ENCODE data around the gene APC2.

Gene APC2

GRCh38 chr19:1482361-1483130 lies 32.6 kb downstream of the APC2 start:
- no peak for DNase-seq

DNA sequence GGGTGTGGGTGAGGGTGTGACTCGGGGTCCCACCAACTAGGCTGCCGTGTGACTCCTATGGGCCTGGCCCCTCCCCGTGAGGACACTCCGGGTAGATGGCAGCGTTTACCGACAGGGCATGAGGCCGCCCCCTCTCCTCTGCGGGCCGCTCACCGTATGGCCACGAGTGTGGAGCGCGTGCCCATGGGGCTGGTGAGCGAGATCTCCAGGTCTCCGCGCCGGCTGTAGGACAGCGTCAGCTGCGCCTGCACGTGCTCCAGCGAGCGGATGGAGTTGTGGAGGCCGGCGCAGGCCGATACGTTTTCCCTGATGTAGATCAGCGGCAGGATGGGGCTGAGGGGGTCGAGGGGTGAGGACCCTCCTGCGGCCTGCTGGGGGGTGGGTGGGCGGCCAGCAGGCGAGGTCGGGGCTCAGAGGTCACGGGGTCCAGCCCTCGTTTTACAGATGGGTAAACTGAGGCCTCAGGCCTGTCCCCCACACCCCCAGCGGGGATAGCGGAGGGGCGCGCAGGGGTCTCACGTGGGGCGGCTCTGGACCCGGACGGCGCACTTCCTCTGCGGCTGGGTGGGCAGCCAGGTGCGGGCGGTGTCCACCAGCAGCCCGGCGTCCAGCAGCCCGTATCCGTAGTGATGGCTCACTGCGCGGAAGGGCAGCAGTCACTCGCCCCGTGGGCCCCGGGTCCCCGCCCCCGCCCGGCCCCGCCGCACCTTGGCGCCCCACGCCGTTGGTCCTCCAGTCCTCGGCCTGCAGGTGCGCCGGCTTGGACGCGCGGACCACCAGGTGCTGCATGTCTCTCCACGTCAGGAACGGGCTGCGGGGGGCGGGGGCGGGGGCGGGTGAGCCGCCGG lies 33.4 kb downstream of the APC2 start:
- DNase-seq, result no peak

- no peak for DNase-seq
Observed at GRCh38 chr19:1483979-1484428, 34.1 kb downstream of the APC2 start.

GRCh38 chr19:1486720-1487575 lies 37.0 kb downstream of the APC2 start:
- DNase-seq, result no peak

DNA sequence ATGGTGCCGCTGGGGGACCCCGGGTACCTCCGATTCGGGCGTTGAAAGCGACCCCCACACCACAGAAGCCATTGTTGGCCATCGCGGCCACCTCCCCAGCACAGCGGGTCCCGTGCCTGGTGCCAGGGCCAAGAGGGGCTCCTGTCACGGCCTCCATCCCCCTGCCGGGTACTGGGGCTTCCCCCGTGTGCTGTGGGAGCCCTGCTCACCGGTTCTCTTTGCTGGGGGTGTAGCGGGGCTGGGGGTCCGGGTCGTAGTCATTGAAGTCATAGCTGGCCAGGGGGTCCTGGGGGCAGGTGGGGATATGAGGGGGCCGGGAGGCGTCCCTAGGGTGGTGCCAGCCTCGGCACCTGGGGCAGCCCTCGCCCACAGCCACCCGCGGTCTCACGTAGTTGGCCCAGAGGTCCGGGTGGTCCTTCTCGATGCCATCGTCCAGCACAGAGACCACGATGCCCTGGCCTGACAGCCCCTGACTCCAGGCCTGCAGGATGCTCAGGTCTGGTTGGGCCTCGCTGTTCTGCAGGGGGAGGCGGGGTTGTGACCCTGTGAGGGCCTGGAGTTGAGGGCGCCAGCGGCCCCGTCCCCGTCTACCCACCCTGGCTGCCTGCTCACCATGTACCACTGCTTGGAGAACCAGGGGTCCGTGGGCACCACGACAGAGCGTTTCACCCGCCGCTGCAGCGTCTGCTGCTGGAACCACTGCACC lies 37.8 kb downstream of the APC2 start:
- DNase-seq, result no peak

GRCh38 chr19:1488282-1488601 lies 38.3 kb downstream of the APC2 start:
- no peak for DNase-seq

DNA sequence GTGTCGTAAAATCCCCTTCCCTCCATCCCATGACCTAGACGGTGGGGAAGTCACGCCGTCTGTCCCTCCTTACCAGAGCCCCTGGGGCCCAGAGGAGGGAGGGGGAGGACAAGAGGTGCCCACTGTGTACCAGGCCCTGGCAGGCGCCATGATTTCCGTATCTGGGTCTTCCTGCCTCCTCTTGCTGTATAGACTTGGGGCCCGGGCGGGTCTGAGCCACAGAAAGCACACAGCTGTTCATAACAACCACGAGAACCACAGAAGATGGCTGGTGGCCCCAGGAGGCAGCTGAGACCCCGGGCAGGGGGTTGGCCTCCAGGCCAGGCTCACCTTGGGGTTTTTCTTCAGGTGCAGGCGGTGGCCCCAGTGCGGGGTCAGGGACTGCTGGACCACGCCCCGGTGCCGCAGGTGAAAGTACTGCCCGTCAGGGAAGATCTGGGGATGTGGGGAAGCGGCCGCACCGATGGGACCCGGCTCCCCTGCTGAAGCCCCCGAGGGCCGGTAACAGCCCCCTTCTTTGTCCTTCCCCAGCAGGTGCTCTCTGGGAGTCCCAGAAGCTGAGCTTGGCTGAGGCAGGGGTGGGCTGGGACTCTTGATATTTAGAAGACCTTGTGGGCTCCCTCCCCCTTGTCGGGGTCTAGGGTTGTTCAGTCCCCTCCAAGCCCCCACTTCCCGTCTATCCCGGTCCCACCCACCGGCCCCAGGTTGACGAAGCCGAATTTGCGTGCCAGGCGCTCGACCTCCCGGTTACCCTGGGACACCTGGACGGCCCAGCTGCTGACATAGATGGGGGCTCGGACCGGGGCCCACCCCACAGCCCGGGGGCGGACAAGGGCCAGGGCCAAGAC lies 39.8 kb downstream of the APC2 start:
- DNase-seq, result no peak

DNA sequence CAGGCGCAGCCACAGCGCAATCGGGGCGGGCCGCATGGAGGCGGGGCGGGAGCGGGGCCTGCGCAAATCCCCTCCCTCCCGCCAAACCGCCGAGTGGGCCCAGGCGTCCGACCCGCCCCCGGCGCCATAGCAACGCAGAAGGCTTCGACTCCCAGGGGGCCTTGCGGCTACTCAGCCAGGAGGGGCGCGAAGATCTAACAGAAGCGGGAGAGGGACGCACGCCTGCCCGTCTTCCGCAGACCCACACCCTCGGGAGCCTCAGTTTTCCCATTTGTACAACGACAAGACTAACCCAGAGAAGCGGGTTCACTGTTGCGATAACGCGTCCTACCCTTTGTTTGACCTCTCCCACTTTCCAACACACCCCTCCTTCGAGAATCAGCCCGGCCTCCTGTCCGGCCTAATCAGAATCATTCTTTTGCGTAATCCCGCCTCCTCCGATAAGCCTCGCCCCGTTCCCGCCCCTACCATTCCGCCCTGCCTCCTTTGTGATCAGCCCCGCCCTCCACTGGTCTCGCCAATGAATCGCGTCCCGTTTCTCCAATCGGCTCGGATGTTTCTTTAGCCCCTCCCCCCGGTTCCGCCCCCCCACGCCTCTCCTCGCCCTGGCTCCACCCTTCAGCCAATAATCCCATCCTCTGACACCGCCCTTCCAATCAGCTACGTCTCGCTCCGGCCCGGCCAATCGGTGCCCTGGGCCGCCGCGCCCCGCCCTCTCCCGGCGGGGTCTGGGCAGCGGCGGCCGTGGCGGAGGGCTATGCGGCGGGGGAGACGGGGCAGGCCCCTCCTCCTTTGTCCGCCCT lies 40.6 kb downstream of the APC2 start, which contains the start of gene PCSK4:
Gene PCSK4 (minus strand): TSS at position 40 of the 803 bp plus-strand sequence. CDS start 4 bp downstream, at position 36.
- peak; percentile 99 for DNase-seq

DNA sequence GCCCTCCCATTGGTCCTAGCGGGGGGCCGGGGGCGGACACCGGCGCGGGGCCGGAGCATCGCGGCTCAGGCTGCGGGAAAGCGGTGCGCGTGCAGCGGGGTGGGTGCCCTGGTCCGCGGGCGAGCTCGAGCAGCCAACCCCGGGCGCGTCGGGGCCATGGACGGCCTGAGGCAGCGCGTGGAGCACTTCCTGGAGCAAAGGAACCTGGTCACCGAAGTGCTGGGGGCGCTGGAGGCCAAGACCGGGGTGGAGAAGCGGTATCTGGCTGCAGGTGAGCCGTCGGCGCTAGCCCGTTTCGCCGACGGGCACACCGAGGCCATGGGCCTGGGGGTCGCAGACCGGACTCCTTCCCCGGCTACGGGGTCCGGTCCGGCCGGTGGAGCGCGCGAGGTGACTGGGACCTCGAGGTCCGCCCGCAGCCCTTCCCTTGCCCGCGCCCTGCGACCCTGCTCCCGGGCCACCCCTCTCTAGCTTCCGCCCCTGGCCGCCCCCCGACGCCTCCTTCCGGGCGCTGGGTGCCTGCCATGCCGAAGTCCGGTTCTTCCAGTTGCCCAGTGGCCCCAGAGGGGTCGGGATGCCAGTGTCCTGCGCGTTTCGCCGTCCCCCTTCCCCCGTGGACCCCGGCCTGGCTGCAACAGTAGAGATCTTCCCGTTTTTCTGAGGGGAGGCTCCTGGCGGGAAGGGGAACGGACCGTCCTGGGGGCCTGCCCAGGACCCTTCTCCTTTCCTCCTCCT lies 41.4 kb downstream of the APC2 start, which contains the start of gene REEP6:
Gene REEP6 (plus strand): TSS at position 68 of the 735 bp plus-strand sequence. CDS start 89 bp downstream, at position 157.
- DNase-seq, result no peak

DNA sequence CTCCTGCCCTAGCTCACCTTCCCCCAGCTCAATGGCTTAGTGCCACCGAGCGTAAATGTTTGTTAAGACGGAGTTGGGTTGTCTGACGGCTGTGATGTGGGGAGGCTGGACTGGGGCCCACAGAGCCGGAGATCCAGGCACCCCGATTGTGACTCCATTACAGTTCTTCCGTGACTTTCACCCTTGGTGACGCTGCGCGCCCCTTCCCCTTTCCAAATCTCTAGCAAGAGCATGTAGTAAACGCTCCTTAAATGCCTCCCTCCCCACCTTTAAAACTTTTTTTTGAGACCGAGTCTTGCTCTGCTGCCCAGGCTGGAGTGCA lies 41.9 kb downstream of the APC2 start:
- DNase-seq, result no peak

DNA sequence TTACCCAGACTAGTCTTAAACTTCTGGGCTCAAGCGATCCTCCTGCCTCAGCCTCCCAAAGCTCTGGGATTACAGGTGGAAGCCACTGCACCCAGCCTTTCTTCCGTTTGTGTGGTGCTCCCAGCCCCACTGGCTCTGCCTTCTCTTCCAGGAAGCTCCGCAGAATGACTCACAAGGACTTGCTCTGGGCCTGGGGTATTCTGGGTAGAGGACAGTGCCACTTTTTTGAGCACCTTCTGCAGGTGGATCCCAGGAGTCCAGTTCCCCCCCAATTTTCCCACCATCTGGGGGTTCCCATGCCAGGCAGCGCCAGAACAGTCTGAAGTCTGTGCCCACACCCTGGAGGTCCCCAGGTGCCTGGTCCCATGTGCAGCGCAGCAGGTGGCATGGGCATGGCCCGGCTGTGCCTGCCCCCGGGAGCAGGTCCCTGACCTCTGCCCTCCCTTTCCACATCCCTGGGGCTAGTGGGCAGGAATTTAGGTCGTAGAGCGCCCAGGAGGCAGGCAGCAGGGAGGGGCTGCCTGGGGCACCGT lies 42.6 kb downstream of the APC2 start:
- no peak for DNase-seq

DNA sequence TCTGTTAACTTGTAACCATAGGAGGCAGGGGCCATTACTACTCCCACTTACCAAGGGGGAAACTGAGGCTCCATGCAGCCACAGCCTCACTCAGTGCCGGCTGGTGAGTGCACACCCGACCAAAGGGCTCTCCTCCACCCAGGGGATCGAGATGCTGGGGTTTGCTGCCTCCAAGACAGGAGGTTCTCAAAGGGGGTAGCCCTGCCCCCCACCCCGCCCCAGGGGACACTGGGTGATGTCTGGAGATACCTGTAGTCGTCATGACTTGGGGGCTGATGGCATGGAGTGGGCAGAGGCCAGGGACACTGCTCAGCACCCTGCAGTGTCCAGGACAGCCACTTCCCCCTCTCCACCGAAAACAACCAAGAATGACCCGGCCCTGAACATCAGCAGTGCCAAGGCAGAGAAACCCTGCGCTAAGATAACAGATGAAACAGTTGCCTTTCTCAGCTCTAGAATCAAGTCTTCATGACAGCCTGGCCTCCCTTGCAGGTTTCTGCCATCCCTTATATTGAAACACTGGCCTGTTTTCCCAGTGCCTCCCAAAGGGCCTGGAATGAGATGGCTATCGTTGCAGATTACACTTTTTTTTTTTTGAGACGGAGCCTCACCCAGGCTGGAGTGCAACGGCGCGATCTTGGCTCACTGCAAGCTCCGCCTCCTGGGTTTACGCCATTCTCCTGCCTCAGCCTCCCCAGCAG lies 44.3 kb downstream of the APC2 start:
- no peak for DNase-seq

- DNase-seq, result no peak
Observed at GRCh38 chr19:1495051-1495798, 45.3 kb downstream of the APC2 start.

DNA sequence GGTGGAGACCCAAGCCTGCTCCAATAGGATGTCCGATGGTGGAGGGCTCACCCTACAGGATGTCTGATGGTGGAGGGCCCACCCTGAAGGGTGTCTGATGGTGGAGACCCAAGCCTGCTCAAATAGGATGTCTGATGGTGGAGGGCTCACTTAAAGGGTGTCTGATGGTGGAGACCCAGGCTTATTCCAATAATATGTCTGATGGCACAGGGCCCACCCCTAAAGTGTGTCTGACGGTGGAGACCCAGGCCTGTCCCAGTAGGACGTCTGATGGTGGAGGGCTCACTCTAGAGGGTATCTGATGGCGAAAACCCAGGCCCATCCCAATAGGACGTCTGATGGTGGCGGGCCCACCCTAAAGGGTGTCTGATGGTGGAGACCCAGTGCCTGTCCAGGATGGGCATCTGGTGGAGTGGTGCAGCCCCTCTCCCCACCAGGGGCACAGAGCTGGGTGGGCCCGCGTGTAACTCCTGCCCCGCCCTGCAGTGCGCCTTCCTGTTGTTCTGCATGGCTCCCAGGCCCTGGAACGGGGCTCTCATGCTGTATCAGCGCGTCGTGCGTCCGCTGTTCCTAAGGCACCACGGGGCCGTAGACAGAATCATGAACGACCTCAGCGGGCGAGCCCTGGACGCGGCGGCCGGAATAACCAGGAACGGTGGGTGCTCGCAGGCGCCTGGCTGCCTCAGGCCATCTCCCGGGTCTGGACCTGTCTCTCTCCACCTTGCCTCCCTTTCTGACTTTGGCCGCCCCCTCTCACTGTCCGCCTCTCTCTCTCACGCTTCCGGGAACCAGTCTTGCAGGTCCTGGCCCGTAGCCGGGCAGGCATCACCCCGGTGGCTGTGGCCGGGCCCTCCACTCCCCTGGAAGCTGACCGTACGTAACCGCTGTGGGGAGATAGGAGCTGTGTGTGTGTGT lies 46.1 kb downstream of the APC2 start:
- DNase-seq, result no peak

DNA sequence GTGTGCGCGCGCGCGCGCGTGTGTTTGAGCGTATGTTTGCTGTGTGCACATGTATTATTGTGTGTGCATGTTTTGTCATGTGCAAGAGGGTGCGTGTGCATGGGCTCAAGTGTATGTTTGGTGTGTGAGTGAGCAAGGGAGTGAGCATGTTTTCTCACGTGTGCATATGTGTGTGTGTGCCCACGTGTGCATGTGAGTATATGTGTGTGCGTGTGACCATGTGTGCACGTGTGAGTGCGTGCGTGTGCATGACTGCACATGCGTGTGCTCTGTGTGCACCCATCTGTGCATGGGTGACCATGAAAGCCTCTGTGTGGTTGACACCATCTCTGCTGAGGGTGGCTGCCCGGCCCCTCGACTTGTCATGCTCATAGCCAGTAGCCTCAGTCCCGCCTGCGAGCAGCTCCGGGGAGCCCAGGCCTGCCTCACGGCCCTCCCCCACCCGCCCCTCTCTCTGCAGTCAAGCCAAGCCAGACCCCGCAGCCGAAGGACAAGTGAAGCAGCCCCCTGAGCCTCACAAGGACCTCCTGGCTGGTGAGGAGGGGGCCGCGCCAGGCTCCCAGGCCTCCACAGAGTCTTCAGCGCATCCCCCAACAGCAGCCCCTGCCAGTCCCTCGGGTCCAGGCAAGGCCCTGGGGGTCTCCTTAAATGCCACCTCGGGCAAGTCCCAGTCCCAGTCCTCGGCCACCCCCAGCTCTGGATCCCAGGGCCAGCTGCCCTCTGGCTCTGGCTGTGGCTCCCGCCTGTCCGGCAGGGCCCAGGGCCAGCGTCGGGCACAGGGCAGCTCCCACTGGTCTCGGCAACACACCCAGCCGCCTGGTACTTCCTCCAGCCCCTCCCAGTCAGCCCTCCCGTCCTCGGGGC lies 47.0 kb downstream of the APC2 start:
- no peak for DNase-seq
